UCSD-AML1 (cell line): ENCODE data around the gene PDE5A.
"Not testable (repeated sequence)": the region's sequence is repeated elsewhere in the genome, so short reads cannot be mapped to it uniquely, and the experiment has no call there.

Experiments
- DNase-seq: peaks from one replicate; lab custom pipeline; 2025; ENCODE audit not compliant: unreplicated experiment; lab: John Stamatoyannopoulos, UW

Gene PDE5A

GRCh38 chr4:119478446-119479179 is 150.0 kb downstream of the PDE5A start:
- DNase-seq, result no peak

GRCh38 chr4:119477412-119478053 is 151.1 kb downstream of the PDE5A start:
- no peak for DNase-seq

- DNase-seq, result no peak
Measured at GRCh38 chr4:119471259-119471658, 157.3 kb downstream of the PDE5A start.

- not testable (repeated sequence) for DNase-seq
Measured at GRCh38 chr4:119470737-119471063, 157.9 kb downstream of the PDE5A start.

GRCh38 chr4:119470021-119470736 is 158.4 kb downstream of the PDE5A start:
- DNase-seq, result not testable (repeated sequence)

GRCh38 chr4:119469039-119469438 is 159.6 kb downstream of the PDE5A start:
- DNase-seq, result not testable (repeated sequence)

- DNase-seq, result not testable (repeated sequence)
Measured at GRCh38 chr4:119462733-119463132, 165.9 kb downstream of the PDE5A start.

- not testable (repeated sequence) for DNase-seq
Measured at GRCh38 chr4:119455734-119456133, 172.9 kb downstream of the PDE5A start.

GRCh38 chr4:119454491-119455270 is 173.9 kb downstream of the PDE5A start:
- peak; percentile 99 for DNase-seq

- not testable (repeated sequence) for DNase-seq
Measured at GRCh38 chr4:119454151-119454490, 174.5 kb downstream of the PDE5A start.

- DNase-seq, result not testable (repeated sequence)
Measured at GRCh38 chr4:119453286-119453685, 175.3 kb downstream of the PDE5A start.

- not testable (repeated sequence) for DNase-seq
Measured at GRCh38 chr4:119449851-119450250, 178.8 kb downstream of the PDE5A start.
